Measurements from ENCODE around the gene SYT6. TPM values are rescaled to one million over a fixed set of nuclear protein-coding genes. Genes with fewer than 3 reads are reported as not detected.

The SYT6 gene
- total and polyA plus RNA-seq, 2 experiments from 2014 or later: 0.09 TPM; not detected in 1

GRCh38 chr1:114154146-114154962 lies 685 bp upstream of the SYT6 start:
- H3K4me1 ChIP-seq (ENCODE audit: low read depth): peaks cover 8% of the 10 kb centered on the region
- H3K27ac ChIP-seq: no peak overlapping the region
- TF ChIP-seq, protein P1, sequence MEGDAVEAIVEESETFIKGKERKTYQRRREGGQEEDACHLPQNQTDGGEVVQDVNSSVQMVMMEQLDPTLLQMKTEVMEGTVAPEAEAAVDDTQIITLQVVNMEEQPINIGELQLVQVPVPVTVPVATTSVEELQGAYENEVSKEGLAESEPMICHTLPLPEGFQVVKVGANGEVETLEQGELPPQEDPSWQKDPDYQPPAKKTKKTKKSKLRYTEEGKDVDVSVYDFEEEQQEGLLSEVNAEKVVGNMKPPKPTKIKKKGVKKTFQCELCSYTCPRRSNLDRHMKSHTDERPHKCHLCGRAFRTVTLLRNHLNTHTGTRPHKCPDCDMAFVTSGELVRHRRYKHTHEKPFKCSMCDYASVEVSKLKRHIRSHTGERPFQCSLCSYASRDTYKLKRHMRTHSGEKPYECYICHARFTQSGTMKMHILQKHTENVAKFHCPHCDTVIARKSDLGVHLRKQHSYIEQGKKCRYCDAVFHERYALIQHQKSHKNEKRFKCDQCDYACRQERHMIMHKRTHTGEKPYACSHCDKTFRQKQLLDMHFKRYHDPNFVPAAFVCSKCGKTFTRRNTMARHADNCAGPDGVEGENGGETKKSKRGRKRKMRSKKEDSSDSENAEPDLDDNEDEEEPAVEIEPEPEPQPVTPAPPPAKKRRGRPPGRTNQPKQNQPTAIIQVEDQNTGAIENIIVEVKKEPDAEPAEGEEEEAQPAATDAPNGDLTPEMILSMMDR (IDR thresholded peaks at IDR 0.05; ENCODE audit: low read depth, low read length): no peak
- no peaks in the 10 kb centered on the region for H3K9me3 ChIP-seq (ENCODE audit: low read depth)
- H3K36me3 ChIP-seq: no peaks in the 10 kb centered on the region
- H3K4me3 ChIP-seq: no peak overlapping the region
- peak; percentile 8 to 37 for DNase-seq (ENCODE audit: low read depth in 1 of 2, low spot score in 1 of 2)
- peaks cover 80% of the 10 kb centered on the region for H3K27me3 ChIP-seq

GRCh38 chr1:114152508-114153260 lies 985 bp downstream of the SYT6 start:
- Histone ChIP-seq H3K4me3 (peak overlapping the region; percentile 45), H3K27ac (no peak overlapping the region), H3K36me3 (no peaks in the 10 kb centered on the region), H3K27me3 (peaks cover 89% of the 10 kb centered on the region), H3K4me1 (ENCODE audit: low read depth) (peaks cover 8% of the 10 kb centered on the region), H3K9me3 (ENCODE audit: low read depth) (no peaks in the 10 kb centered on the region)
- peak; percentile 54 to 73 for DNase-seq (ENCODE audit: low read depth in 1 of 2, low spot score in 1 of 2)
- TF ChIP-seq, protein P1 (IDR thresholded peaks at IDR 0.05; ENCODE audit: low read depth, low read length): no peak

DNA sequence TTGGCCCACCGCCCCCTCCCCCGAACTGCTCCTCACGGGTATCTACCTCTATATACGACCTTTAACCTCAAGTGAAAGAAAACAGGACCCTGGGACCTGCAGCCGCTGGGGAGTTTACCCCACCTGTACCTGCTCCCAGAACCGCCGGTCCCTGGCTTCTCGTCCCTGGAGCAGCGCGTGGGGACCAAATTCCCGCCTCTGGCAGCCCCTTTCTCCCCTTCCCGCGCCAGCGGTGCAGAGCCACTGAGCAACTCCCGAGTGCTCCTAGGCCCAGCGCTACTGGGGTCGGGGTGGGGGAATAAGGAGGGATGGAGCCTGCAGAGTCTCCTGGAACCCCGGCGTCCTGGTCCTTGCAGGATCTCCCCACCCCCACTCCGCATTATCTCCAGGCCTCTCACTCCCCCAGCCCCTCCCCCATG lies 1.6 kb downstream of the SYT6 start:
- no peaks in the 10 kb centered on the region for H3K36me3 ChIP-seq
- no peak overlapping the region for H3K27ac ChIP-seq
- TF ChIP-seq, protein P1 (IDR thresholded peaks at IDR 0.05; ENCODE audit: low read depth, low read length): no peak
- peaks cover 8% of the 10 kb centered on the region for H3K4me1 ChIP-seq (ENCODE audit: low read depth)
- no peaks in the 10 kb centered on the region for H3K9me3 ChIP-seq (ENCODE audit: low read depth)
- peaks cover 84% of the 10 kb centered on the region for H3K27me3 ChIP-seq
- peak overlapping the region; percentile 45 for H3K4me3 ChIP-seq
- no peak for DNase-seq (ENCODE audit: low read depth in 1 of 2, low spot score in 1 of 2)

DNA sequence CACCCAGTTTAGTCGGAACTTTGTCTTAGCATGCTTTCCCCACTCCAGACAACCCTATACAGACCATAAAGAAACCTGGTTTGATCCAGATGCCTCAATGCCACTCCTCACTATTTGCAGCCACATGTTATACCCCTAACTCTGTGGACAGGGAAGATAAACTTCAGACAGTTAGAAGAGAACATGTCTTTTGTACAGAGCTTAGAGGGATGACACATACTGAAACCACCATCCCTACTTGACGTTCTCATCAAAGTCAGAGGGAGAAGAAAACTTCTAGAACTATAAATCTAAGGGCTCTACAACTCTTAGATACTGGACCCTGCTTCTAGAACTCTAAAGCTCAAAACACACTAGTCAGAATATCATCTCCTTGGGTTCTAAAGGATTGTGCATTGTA lies 3.7 kb downstream of the SYT6 start:
- H3K27me3 ChIP-seq: peaks cover 69% of the 10 kb centered on the region

GRCh38 chr1:114149211-114149610 lies 4.5 kb downstream of the SYT6 start:
- H3K36me3 ChIP-seq: no peaks in the 10 kb centered on the region
- H3K4me3 ChIP-seq: no peak overlapping the region
- no peak overlapping the region for H3K27ac ChIP-seq
- TF ChIP-seq, protein P1 (IDR thresholded peaks at IDR 0.05; ENCODE audit: low read depth, low read length): no peak
- peaks cover 61% of the 10 kb centered on the region for H3K27me3 ChIP-seq
- H3K9me3 ChIP-seq (ENCODE audit: low read depth): no peaks in the 10 kb centered on the region
- no peak for DNase-seq (ENCODE audit: low read depth in 1 of 2, low spot score in 1 of 2)
- peaks cover 8% of the 10 kb centered on the region for H3K4me1 ChIP-seq (ENCODE audit: low read depth)

More for the DNA sequence above, 3.7 kb downstream of the SYT6 start:
- H3K4me1 ChIP-seq (ENCODE audit: low read depth): peaks cover 8% of the 10 kb centered on the region
- DNase-seq (ENCODE audit: low read depth in 1 of 2, low spot score in 1 of 2): no peak
- H3K27ac ChIP-seq: no peak overlapping the region
- TF ChIP-seq, protein P1 (IDR thresholded peaks at IDR 0.05; ENCODE audit: low read depth, low read length): no peak
- no peaks in the 10 kb centered on the region for H3K36me3 ChIP-seq
- no peak overlapping the region for H3K4me3 ChIP-seq
- no peaks in the 10 kb centered on the region for H3K9me3 ChIP-seq (ENCODE audit: low read depth)
